H1 (cell line): Measurements from ENCODE around the gene CTPS2. TPM values are rescaled to one million over a fixed set of nuclear protein-coding genes. Genes with fewer than 3 reads are reported as not detected.
"Not testable (repeated sequence)": the region's sequence is repeated elsewhere in the genome, so short reads cannot be mapped to it uniquely, and the experiment has no call there.

Experiments
- CTCF ChIA-PET: fragments of 300-600 bp; sonication (Branson Sonifier 250); formaldehyde crosslinking; loops from one replicate; lab custom pipeline; 2021; ENCODE audit not compliant: partially characterized antibody; lab: Charles Lee
- POLR2A ChIA-PET: fragments of 300-600 bp; sonication (Branson Sonifier 250); formaldehyde crosslinking; loops from one replicate; lab custom pipeline; 2021; ENCODE audit warnings: inconsistent platforms; ENCODE audit not compliant: partially characterized antibody; lab: Charles Lee
- DNase-seq, 2 experiments: peaks; one replicate each; pipeline versions ENCODE4 v3.0.0 to v3.0.0-alpha.2; 2010 to 2022; ENCODE audit warnings: low spot score in 2 of 2, low read depth in 1 of 2, mixed read lengths in 1 of 2
- FAIRE-seq: peaks from 2 replicates; lab custom pipeline; 2011; peaks lifted over from hg19 to GRCh38; lab: Jason Lieb, UNC
- H2AFZ ChIP-seq: 2 replicates; pipeline ENCODE4 v1.8.1; 2012; ENCODE audit warnings: low read length, inconsistent platforms
- H2AK5ac ChIP-seq: 2 replicates; pipeline ENCODE4 v1.6.1; 2013; ENCODE audit warnings: low read depth, low read length
- H2BK120ac ChIP-seq: replicated peaks from 2 replicates; pipeline ENCODE3; 2013; ENCODE audit warnings: low read depth, low read length, inconsistent platforms
- H2BK12ac ChIP-seq: 2 replicates; pipeline ENCODE4 v1.6.1; 2013; ENCODE audit warnings: low read depth, low read length
- H2BK15ac ChIP-seq: 2 replicates; pipeline ENCODE4 v1.6.1; 2013; ENCODE audit warnings: low read length
- H2BK20ac ChIP-seq: 2 replicates; pipeline ENCODE4 v1.6.1; 2013; ENCODE audit warnings: low read length
- H2BK5ac ChIP-seq: 2 replicates; pipeline ENCODE4 v1.6.1; 2013; ENCODE audit warnings: low read depth, low read length
- H3K14ac ChIP-seq: 2 replicates; pipeline ENCODE4 v1.6.1; 2013; ENCODE audit warnings: inconsistent platforms; ENCODE audit not compliant: insufficient read length
- H3K18ac ChIP-seq: 2 replicates; pipeline ENCODE4 v1.6.1; 2013; ENCODE audit warnings: low read length; ENCODE audit errors: extremely low read depth
- H3K23ac ChIP-seq: 2 replicates; pipeline ENCODE4 v1.6.1; 2013; ENCODE audit warnings: inconsistent platforms; ENCODE audit not compliant: insufficient read length
- H3K23me2 ChIP-seq: 2 replicates; pipeline ENCODE4 v1.6.1; 2013; ENCODE audit warnings: low read depth, low read length
- H3K27ac ChIP-seq: 2 replicates; pipeline ENCODE4 v1.6.1; 2011; ENCODE audit warnings: low read depth, low read length, inconsistent platforms
- H3K27me3 ChIP-seq, 4 experiments: replicated peaks in 1 of 4; 1 replicate in 1 of 4; 2 replicates in 3 of 4; pipeline versions ENCODE4 v1.6.1 to v1.8.1; 2011 to 2013; ENCODE audit warnings: low read length in 3 of 4, mild to moderate bottlenecking in 3 of 4, inconsistent platforms in 2 of 4, mixed read lengths in 2 of 4, moderate library complexity in 1 of 4; ENCODE audit not compliant: control insufficient read depth in 3 of 4, insufficient read depth in 3 of 4; ENCODE audit errors: extremely low read depth in 1 of 4
- H3K36me3 ChIP-seq, 4 experiments: 2 replicates each; pipeline versions ENCODE4 v1.6.1 to v1.8.1; 2011 to 2013; ENCODE audit warnings: mild to moderate bottlenecking in 4 of 4, low read length in 3 of 4, moderate library complexity in 2 of 4, control low read depth in 1 of 4, inconsistent platforms in 1 of 4; ENCODE audit not compliant: insufficient read depth in 4 of 4, control insufficient read depth in 2 of 4
- H3K4ac ChIP-seq: replicated peaks from 2 replicates; pipeline ENCODE3; 2013; ENCODE audit warnings: low read length, low read depth, mixed read lengths, inconsistent platforms; ENCODE audit not compliant: insufficient read length
- H3K4me1 ChIP-seq, 4 experiments: replicated peaks in 1 of 4; 1 replicate in 1 of 4; 2 replicates in 3 of 4; pipeline versions ENCODE4 v1.6.1 to v1.8.1; 2011 to 2013; ENCODE audit warnings: low read length in 3 of 4, inconsistent platforms in 2 of 4, mixed read lengths in 1 of 4; ENCODE audit not compliant: insufficient read depth in 4 of 4, control insufficient read depth in 3 of 4
- H3K4me2 ChIP-seq, 2 experiments: 2 replicates each; pipeline versions ENCODE4 v1.6.1 to v1.8.1; 2011 to 2013; ENCODE audit warnings: low read depth in 2 of 2, low read length in 2 of 2, control low read depth in 1 of 2, inconsistent platforms in 1 of 2, mild to moderate bottlenecking in 1 of 2; ENCODE audit not compliant: insufficient read depth in 1 of 2
- H3K4me3 ChIP-seq, 4 experiments: fragments of 200-600, 300-600 bp in 1 of 4; sonication (generic), shearing (Covaris generic), sonication (Bioruptor Twin) in 1 of 4; 2 replicates each; pipeline versions ENCODE4 v1.5.1 to v1.8.1; 2011 to 2016; ENCODE audit warnings: low read length in 4 of 4, low read depth in 3 of 4, control low read depth in 2 of 4, inconsistent platforms in 2 of 4, mild to moderate bottlenecking in 2 of 4, mixed read lengths in 1 of 4, moderate library complexity in 1 of 4; ENCODE audit not compliant: insufficient read depth in 2 of 4; ENCODE audit errors: extremely low read depth in 1 of 4
- H3K56ac ChIP-seq: replicated peaks from 2 replicates; pipeline ENCODE3; 2013; ENCODE audit warnings: low read depth, mild to moderate bottlenecking, mixed read lengths, low read length, inconsistent platforms; ENCODE audit not compliant: insufficient read length
- H3K79me1 ChIP-seq: 2 replicates; pipeline ENCODE4 v1.6.1; 2013; ENCODE audit warnings: low read depth, low read length, control low read depth
- H3K79me2 ChIP-seq, 2 experiments: 2 replicates each; pipeline versions ENCODE4 v1.6.1 to v1.8.1; 2012 to 2013; ENCODE audit warnings: low read length in 2 of 2, mild to moderate bottlenecking in 2 of 2, inconsistent platforms in 1 of 2; ENCODE audit not compliant: insufficient read depth in 2 of 2, control insufficient read depth in 1 of 2
- H3K9ac ChIP-seq, 4 experiments: replicated peaks in 1 of 4; 1 replicate in 1 of 4; 2 replicates in 3 of 4; pipeline versions ENCODE4 v1.6.1 to v1.8.1; 2011 to 2013; ENCODE audit warnings: low read depth in 3 of 4, low read length in 3 of 4, control low read depth in 2 of 4, mild to moderate bottlenecking in 2 of 4, moderate library complexity in 2 of 4, inconsistent platforms in 1 of 4; ENCODE audit errors: extremely low read depth in 1 of 4
- H3K9me3 ChIP-seq, 2 experiments: 2 replicates each; pipeline versions ENCODE4 v1.6.1 to v1.8.1; 2012 to 2013; ENCODE audit warnings: mild to moderate bottlenecking in 2 of 2, moderate library complexity in 2 of 2, control low read depth in 1 of 2, inconsistent platforms in 1 of 2, low read depth in 1 of 2, low read length in 1 of 2, mixed read lengths in 1 of 2; ENCODE audit not compliant: insufficient read depth in 2 of 2
- H4K20me1 ChIP-seq, 2 experiments: replicated peaks in 1 of 2; 2 replicates each; pipeline versions ENCODE3 to v1.8.1; 2011 to 2013; ENCODE audit warnings: inconsistent platforms in 2 of 2, low read length in 2 of 2, mild to moderate bottlenecking in 1 of 2; ENCODE audit not compliant: insufficient read depth in 2 of 2, control insufficient read depth in 1 of 2
- H4K5ac ChIP-seq: 2 replicates; pipeline ENCODE4 v1.6.1; 2013; ENCODE audit warnings: low read length, low read depth, mixed read lengths, inconsistent platforms; ENCODE audit not compliant: insufficient read length
- H4K8ac ChIP-seq: 2 replicates; pipeline ENCODE4 v1.8.0; 2013; ENCODE audit warnings: mild to moderate bottlenecking, moderate library complexity, low read length, inconsistent platforms; ENCODE audit not compliant: insufficient read depth; ENCODE audit errors: extremely low read depth
- H4K91ac ChIP-seq: replicated peaks from 2 replicates; pipeline ENCODE3; 2013; ENCODE audit warnings: low read length, mixed read lengths, inconsistent platforms; ENCODE audit not compliant: insufficient read length
- WGBS, 2 experiments: shearing (Covaris generic) in 1 of 2; methylation state at CpG; one replicate each; pipeline versions ENCODE4 v1.1.6 to v1.1.7; 2013 to 2015; ENCODE audit warnings: low lambda C conversion rate in 2 of 2, mixed read lengths in 2 of 2, inconsistent platforms in 1 of 2, low coverage in 1 of 2, missing lambda C conversion rate in 1 of 2; ENCODE audit not compliant: insufficient replicate concordance in 2 of 2, insufficient coverage in 1 of 2, insufficient read length in 1 of 2; ENCODE audit errors: extremely low coverage in 1 of 2, missing lambda C conversion rate in 1 of 2; 5-methylcytosine and 5-hydroxymethylcytosine counted together
- polyA plus RNA-seq, 7 experiments: library from polyadenylated mRNA; depleted of rRNA in 3 of 7; stranded (reverse) in 5 of 7; unstranded in 2 of 7; fragments of >200 nt in 5 of 7; fragments of 200-250 nt in 2 of 7; gene quantifications; 1 replicate in 5 of 7; 2 replicates in 1 of 7; 4 replicates in 1 of 7; pipeline versions ENCODE4 v1.2.1 to v1.2.3, GENCODE V29; 2011 to 2013; ENCODE audit warnings: missing spikeins in 2 of 7, mixed read lengths in 2 of 7
- total RNA-seq: library from RNA; stranded (reverse); fragmentation: NEBNext Ultra II Directional; extraction: Animal tissue kit (Norgen Biotek cat#: 25700); gene quantifications from 2 replicates; pipeline ENCODE4 v1.2.1, GENCODE V29; 2021

The CTPS2 gene
- total and polyA plus RNA-seq, 2 of the 8 experiments (the other 6 are each of a cell fraction or from before 2014, with no cell fraction given): 17.1 to 34.0 TPM

DNA sequence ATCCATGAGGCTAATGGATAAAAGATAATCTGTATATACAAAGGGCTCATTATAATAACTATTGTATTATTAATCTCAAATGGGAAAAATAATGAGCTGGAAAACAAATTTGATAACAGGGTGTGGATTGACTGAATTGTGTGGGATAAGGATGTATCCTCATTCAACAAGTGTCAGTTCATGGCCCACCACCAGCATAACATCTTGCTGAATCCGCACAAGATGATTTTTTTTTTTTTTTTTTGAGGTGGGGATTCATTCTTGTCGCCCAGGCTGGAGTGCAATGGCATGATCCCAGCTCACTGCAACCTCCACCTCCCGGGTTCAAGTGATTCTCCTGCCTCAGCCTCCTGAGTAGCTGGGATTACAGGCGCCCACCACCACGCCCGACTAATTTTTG is 3.2 kb upstream of the CTPS2 start:
- H4K5ac ChIP-seq, H3K4ac ChIP-seq, H3K4me3 ChIP-seq, DNase-seq, H4K8ac ChIP-seq, H3K4me2 ChIP-seq, H2AK5ac ChIP-seq, H3K27ac ChIP-seq, H3K36me3 ChIP-seq, H2BK15ac ChIP-seq, H3K14ac ChIP-seq, H3K79me1 ChIP-seq, H4K20me1 ChIP-seq, H3K23me2 ChIP-seq, FAIRE-seq, H3K4me1 ChIP-seq, H2BK5ac ChIP-seq, POLR2A ChIA-PET, H3K9ac ChIP-seq, H3K27me3 ChIP-seq, H3K18ac ChIP-seq, H3K56ac ChIP-seq, H2BK120ac ChIP-seq, H4K91ac ChIP-seq, H2BK20ac ChIP-seq, H3K9me3 ChIP-seq, H3K23ac ChIP-seq, H2AFZ ChIP-seq, H2BK12ac ChIP-seq: not testable (repeated sequence)
- CTCF ChIA-PET: interaction anchor here (0.6 kb wide), 1 partner anchor 27 kb away, joined by 5 read pairs; no protein-coding TSS in a partner anchor
- WGBS, 2 experiments: 67% methylated on average over 1 of the region's 6 CpGs; no CpG with 5 or more reads in 1 of the 2 experiments
- H3K79me2 ChIP-seq: peaks cover 6 to 22% of the 10 kb centered on the region in 2 experiments; a peak in 3 of 4 replicates
